ENCODE measurements around the gene TFF2.

The TFF2 gene

DNA sequence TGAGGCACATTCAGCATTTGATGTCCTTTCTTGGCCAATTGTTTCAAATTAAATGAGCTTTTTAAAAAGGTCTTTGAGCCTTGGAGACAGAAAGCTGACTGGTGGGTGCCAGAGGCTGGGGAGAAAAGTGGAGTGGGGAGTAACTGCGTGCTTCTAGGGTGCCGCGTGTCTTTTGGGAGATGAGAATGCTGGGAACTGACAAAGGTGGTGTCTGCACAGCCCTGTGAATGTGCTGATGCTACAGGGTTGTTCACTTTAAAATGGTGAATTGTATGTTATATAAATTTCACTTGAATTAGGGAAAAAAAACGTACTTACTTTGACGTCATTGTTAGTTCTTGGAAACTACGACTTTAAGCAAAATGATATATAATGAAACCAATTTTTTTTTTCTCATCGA lies 23.7 kb upstream of the TFF2 start:
- no peak for DNase-seq (ENCODE audit: low read depth)
- H3K4me3 ChIP-seq (replicated peaks; ENCODE audit: low read depth, low read length) = no peak overlapping the region
- TF ChIP-seq, protein P1, sequence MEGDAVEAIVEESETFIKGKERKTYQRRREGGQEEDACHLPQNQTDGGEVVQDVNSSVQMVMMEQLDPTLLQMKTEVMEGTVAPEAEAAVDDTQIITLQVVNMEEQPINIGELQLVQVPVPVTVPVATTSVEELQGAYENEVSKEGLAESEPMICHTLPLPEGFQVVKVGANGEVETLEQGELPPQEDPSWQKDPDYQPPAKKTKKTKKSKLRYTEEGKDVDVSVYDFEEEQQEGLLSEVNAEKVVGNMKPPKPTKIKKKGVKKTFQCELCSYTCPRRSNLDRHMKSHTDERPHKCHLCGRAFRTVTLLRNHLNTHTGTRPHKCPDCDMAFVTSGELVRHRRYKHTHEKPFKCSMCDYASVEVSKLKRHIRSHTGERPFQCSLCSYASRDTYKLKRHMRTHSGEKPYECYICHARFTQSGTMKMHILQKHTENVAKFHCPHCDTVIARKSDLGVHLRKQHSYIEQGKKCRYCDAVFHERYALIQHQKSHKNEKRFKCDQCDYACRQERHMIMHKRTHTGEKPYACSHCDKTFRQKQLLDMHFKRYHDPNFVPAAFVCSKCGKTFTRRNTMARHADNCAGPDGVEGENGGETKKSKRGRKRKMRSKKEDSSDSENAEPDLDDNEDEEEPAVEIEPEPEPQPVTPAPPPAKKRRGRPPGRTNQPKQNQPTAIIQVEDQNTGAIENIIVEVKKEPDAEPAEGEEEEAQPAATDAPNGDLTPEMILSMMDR (IDR thresholded peaks at IDR 0.05; ENCODE audit: low read length, missing control alignments) = no peak

DNA sequence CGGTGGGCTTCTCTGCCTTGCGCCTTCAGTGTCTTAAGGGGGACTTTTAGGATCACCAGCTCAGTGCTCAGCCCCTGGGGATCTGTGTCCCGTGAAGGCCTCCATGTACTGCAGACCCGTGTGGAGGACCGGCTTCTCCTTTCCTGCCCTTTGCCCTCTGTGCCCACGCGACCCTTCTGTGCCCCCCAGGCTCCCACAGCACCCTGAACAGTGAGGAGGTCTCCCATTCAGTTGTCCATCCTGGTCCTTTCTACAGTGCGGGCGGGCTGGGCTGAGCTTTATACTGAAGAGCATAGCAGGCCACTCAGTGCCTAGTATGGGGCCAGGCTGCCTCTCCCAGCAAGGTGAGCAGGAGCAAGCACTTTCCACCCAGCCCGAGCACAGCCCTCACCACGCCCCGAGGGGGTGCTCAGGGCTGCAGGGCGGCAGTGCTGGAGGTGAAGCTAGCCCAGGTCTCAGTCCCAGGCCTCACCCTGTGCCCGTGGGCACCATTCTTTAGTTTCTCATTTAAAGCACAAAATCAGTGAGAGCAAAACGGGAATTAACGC lies 23.2 kb upstream of the TFF2 start:
- TF ChIP-seq, protein P1 (IDR thresholded peaks at IDR 0.05; ENCODE audit: low read length, missing control alignments) = no peak
- DNase-seq (ENCODE audit: low read depth) = no peak
- H3K4me3 ChIP-seq (replicated peaks; ENCODE audit: low read depth, low read length) = no peak overlapping the region

DNA sequence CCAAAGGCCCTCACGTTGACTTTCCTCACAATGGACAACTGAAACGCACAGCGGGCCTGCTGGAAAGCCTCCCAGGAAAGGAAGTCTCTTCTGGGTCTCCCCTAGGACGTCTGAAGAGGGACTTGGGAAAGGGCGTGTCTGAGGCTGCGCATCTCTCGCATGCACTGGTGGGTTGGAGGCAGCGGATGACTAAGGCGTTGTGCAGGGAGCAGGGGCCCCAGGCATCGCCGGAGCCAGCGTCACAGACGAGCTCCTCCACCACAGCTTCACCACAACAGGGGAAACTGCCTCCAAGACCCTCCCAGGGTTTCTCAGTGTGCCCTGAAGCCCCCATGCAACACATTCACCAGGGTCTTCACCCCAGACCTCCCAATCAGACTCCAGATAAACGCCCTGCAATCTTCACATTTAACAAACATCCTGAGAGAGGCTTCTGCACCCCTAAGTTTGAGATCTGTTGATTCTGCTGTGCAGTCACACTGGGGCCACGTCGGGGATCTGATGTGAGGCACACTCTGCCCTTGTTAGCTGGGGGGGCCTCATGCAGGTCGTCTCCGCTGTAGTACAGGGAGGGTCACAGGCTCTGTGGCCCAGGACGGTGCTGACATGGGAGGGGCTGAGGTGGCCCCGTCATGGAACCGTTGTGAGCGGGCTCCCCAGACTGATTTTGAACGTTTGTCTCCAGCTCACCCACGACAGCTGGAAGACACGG lies 22.6 kb upstream of the TFF2 start:
- TF ChIP-seq, protein P1 (IDR thresholded peaks at IDR 0.05; ENCODE audit: low read length, missing control alignments) = no peak
- H3K4me3 ChIP-seq (replicated peaks; ENCODE audit: low read depth, low read length) = no peak overlapping the region
- no peak for DNase-seq (ENCODE audit: low read depth)

DNA sequence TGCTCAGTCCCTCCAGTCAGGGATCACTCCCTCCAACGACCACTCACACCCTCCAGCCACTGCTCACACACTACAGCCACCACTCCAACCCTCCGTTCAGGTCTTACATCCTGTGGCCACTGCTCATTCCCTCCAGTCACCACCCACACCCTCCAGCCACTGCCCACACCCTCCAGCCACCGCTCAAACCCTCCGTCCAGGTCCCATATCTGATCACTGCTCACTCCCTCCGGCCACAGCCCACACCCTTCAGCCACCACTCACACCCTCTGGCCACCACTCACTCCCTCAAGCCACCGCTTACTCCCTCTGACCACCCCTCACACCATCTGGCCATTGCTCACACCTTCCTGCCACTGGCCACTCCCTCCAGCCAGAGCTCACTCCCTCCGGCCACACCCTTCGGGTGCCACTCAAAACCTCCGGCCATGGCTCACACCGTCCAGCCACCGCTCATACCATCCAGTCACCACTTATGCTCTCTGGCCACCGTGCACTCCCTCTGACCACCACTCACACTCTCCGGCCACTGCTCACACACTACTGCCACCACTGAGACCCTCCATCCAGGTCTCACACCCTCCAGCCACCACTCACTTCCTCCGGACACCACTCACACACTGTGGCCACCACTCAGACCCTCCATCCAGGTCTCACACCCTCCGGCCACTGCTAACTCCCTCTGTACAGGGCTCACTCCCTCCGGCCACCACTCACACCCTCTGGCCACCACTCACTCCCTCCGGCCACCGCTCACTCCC lies 20.3 kb upstream of the TFF2 start:
- TF ChIP-seq, protein P1 (IDR thresholded peaks at IDR 0.05; ENCODE audit: low read length, missing control alignments) = no peak
- H3K4me3 ChIP-seq (replicated peaks; ENCODE audit: low read depth, low read length) = no peak overlapping the region
- no peak for DNase-seq (ENCODE audit: low read depth)

DNA sequence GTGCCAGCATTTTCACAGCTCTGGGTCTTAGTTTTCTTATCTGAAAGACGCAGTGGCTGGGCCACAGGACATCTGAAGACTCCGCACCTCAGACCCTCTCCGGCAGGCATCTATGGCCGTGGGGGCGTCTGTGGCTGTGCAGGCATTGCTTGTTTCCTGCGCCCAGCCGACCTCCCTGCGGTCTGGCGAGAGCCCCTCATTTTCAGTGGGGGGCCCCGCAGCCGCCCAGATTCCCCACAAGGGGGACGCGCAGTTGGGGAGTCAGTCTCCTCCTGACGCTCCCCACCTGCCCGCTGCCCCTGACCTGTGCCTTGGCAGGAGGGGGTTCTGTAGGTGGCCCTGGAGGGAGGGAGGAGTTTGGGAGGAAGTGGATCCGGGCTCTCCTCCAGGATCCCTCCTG lies 19.0 kb upstream of the TFF2 start:
- TF ChIP-seq, protein P1 (IDR thresholded peaks at IDR 0.05; ENCODE audit: low read length, missing control alignments) = no peak
- DNase-seq (ENCODE audit: low read depth) = no peak
- H3K4me3 ChIP-seq (replicated peaks; ENCODE audit: low read depth, low read length) = no peak overlapping the region

DNA sequence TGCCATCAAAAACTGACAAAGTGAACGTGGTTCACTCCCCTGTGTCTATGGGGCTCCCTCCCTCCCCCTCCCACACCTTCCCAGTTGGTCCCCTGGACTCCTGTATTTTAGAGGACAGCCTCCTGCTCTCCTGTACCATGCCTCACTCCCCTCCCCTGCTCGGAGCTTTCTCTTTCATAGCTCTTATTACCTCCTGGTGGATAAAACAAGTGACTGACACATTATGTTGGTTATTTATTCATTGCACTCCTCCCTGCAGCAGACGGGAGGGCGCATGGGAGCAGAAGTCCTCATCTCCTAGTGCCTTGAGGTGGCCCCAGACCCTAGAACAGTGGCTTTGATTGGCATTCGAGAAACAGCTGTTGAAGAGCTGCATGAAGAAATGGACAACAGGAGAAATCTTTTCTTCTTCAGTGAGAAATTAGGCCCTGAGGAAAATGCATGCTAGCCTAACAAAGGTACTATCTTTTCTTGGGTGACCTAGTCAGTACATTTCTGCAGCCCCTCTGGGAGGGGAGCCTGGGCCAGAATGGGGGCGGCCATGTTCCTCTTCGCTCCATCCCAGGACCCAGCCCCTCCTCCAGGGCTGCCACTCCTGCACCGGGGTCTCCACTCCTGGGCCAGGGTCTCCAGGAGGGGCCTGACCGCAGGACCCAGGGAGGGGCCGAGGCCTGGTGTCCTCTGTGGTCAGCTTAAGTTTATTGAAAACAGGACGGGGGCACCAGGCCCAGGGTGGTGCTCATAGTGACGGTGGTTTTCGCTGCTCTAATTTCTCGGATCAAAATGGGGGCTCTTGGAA lies 16.8 kb upstream of the TFF2 start:
- H3K4me3 ChIP-seq (replicated peaks; ENCODE audit: low read depth, low read length) = no peak overlapping the region
- TF ChIP-seq, protein P1 (IDR thresholded peaks at IDR 0.05; ENCODE audit: low read length, missing control alignments) = no peak
- no peak for DNase-seq (ENCODE audit: low read depth)
